HCT116 (cell line): ENCODE measurements around the gene ERBB2. TPM values are rescaled to one million over a fixed set of nuclear protein-coding genes. Genes with fewer than 3 reads are reported as not detected.

Source experiments
- ATAC-seq: fragments of 200-7000 bp; cut with Tn5 transposase; 2 replicates; pipeline ENCODE4 v1.9.1; 2020; ENCODE audit warnings: mild to moderate bottlenecking, moderate library complexity
- BruUV-seq: library from RNA; stranded (reverse); fragments of 400-500 nt; replicated peaks from 2 replicates; lab custom pipeline; 2021; lab: Mats Ljungman, UMichigan
- CTCF ChIA-PET: fragments of 300-600 bp; sonication (Branson Sonifier 250); formaldehyde crosslinking; loops from one replicate; lab custom pipeline; 2021; ENCODE audit warnings: antibody characterized with exemption; lab: Charles Lee
- POLR2A ChIA-PET: fragments of 300-600, 350-600 bp; sonication (Branson Sonifier 250); formaldehyde crosslinking; loops from one replicate; lab custom pipeline; 2021; ENCODE audit warnings: antibody characterized with exemption; lab: Charles Lee
- RAD21 ChIA-PET, 2 experiments: fragments of 300-600 bp; sonication (Branson Sonifier 250); formaldehyde crosslinking; loops; one replicate each; lab custom pipeline; 2023; ENCODE audit warnings: low total read pairs in 2 of 2; ENCODE audit not compliant: uncharacterized antibody in 2 of 2, unreplicated experiment in 2 of 2, low non-redundant PET in 1 of 2; lab: Charles Lee
- DNase-seq: peaks from one replicate; pipeline ENCODE4 v3.0.0-alpha.2; 2010; ENCODE audit warnings: low read depth, low spot score
- H2AFZ ChIP-seq: fragments of 200-600 bp; shearing (Covaris generic), sonication (generic); 2 replicates; pipeline ENCODE4 v1.6.1; 2017; ENCODE audit warnings: low read depth, mixed run types, mixed read lengths, antibody characterized with exemption, low read length; ENCODE audit not compliant: poor library complexity, severe bottlenecking
- H3K27ac ChIP-seq: 2 replicates; pipeline ENCODE4 v1.5.1; 2012; ENCODE audit warnings: low read depth, low read length
- H3K27me3 ChIP-seq: fragments of 200-600 bp; sonication (generic); 2 replicates; pipeline ENCODE4 v1.6.1; 2016; ENCODE audit warnings: mixed run types, low read length, mixed read lengths; ENCODE audit not compliant: insufficient read depth
- H3K36me3 ChIP-seq, 2 experiments: fragments of 200-500 bp in 1 of 2; fragments of 200-600 bp in 1 of 2; sonication (Bioruptor generic) in 1 of 2; sonication (generic) in 1 of 2; 2 replicates each; pipeline versions ENCODE4 v1.5.1 to v1.6.1; 2014 to 2016; ENCODE audit warnings: low read length in 2 of 2, inconsistent platforms in 1 of 2, mixed read lengths in 1 of 2, mixed run types in 1 of 2; ENCODE audit not compliant: insufficient read depth in 2 of 2, control insufficient read depth in 1 of 2
- H3K4me1 ChIP-seq, 2 experiments: fragments of 200-600 bp in 1 of 2; sonication (generic) in 1 of 2; 2 replicates each; pipeline versions ENCODE4 v1.5.1 to v1.6.1; 2012 to 2017; ENCODE audit warnings: low read length in 2 of 2, inconsistent platforms in 1 of 2, mild to moderate bottlenecking in 1 of 2, mixed read lengths in 1 of 2, mixed run types in 1 of 2, moderate library complexity in 1 of 2; ENCODE audit not compliant: insufficient read depth in 2 of 2, control insufficient read depth in 1 of 2
- H3K4me2 ChIP-seq: fragments of 200-600 bp; sonication (generic); 2 replicates; pipeline ENCODE4 v1.6.1; 2017; ENCODE audit warnings: mixed run types, low read length, mixed read lengths
- H3K4me3 ChIP-seq, 2 experiments: fragments of 200-600 bp in 1 of 2; sonication (generic) in 1 of 2; replicated peaks in 1 of 2; 2 replicates each; pipeline ENCODE4 v1.5.1; 2011 to 2016; ENCODE audit warnings: low read length in 2 of 2, control low read depth in 1 of 2, low read depth in 1 of 2, mild to moderate bottlenecking in 1 of 2, mixed read lengths in 1 of 2, mixed run types in 1 of 2
- H3K79me2 ChIP-seq: fragments of 200-600 bp; sonication (generic); 2 replicates; pipeline ENCODE4 v1.6.1; 2017; ENCODE audit warnings: mild to moderate bottlenecking, mixed run types, low read length, moderate library complexity, mixed read lengths; ENCODE audit not compliant: insufficient read depth
- H3K9ac ChIP-seq: fragments of 200-600 bp; sonication (generic); 2 replicates; pipeline ENCODE4 v1.6.1; 2016; ENCODE audit warnings: low read length, mixed read lengths
- H3K9me2 ChIP-seq: fragments of 200-600 bp; sonication (generic), shearing (Covaris generic); 2 replicates; pipeline ENCODE4 v1.6.1; 2017; ENCODE audit warnings: mixed run types, mild to moderate bottlenecking, moderate library complexity; ENCODE audit not compliant: insufficient read depth
- H3K9me3 ChIP-seq, 2 experiments: fragments of 200-500 bp in 1 of 2; fragments of 200-600 bp in 1 of 2; sonication (Bioruptor generic) in 1 of 2; sonication (generic) in 1 of 2; 2 replicates each; pipeline ENCODE4 v1.6.1; 2014 to 2017; ENCODE audit warnings: low read length in 2 of 2, mixed read lengths in 2 of 2, inconsistent platforms in 1 of 2, low read depth in 1 of 2, mild to moderate bottlenecking in 1 of 2, mixed run types in 1 of 2, moderate library complexity in 1 of 2; ENCODE audit not compliant: control insufficient read depth in 1 of 2, insufficient read depth in 1 of 2
- H4K20me1 ChIP-seq: fragments of 200-600 bp; sonication (generic), shearing (Covaris generic); 2 replicates; pipeline ENCODE4 v1.6.1; 2017; ENCODE audit warnings: mixed run types, mild to moderate bottlenecking, moderate library complexity; ENCODE audit not compliant: insufficient read depth
- ELF1 ChIP-seq: IDR thresholded peaks from 2 replicates; pipeline ENCODE4 v1.6.1; 2012; ENCODE audit warnings: low read depth, borderline replicate concordance
- JUND ChIP-seq: IDR thresholded peaks from 2 replicates; pipeline ENCODE4 v1.6.1; 2012
- MAX ChIP-seq: IDR thresholded peaks from 2 replicates; pipeline ENCODE4 v1.6.1; 2012
- REST ChIP-seq: IDR thresholded peaks from 2 replicates; pipeline ENCODE4 v1.6.1; 2012; ENCODE audit warnings: low read depth
- SP1 ChIP-seq: IDR thresholded peaks from 2 replicates; pipeline ENCODE4 v1.6.1; 2012; ENCODE audit warnings: low read depth
- ZFX ChIP-seq: fragments of 450-650 bp; IDR thresholded peaks from 2 replicates; pipeline ENCODE4 v1.6.1; 2017
- intact Hi-C: fragments of 100-400 bp; cut with micrococcal nuclease; formaldehyde crosslinking; loops from 2 replicates; pipeline ENCODE4 v1.10.0; 2022
- total RNA-seq: library from RNA; stranded (reverse); gene quantifications from one replicate; pipeline ENCODE4 v1.2.1, GENCODE V29; 2021; ENCODE audit not compliant: unreplicated experiment

The ERBB2 gene
- total RNA-seq, 1 experiment from 2014 or later = 75.8 TPM

GRCh38 chr17:39677072-39677471, 22.8 kb upstream of the ERBB2 start:
- Histone ChIP-seq H3K27ac (no peak overlapping the region), H3K79me2 (no peaks in the 10 kb centered on the region), H3K4me3 (no peak overlapping the region), H3K9me2 (no peaks in the 10 kb centered on the region), H3K9me3 (no peaks in the 10 kb centered on the region), H4K20me1 (no peaks in the 10 kb centered on the region), H3K27me3 (no peaks in the 10 kb centered on the region), H3K36me3 (no peaks in the 10 kb centered on the region), H3K4me2 (no peak overlapping the region), H2AFZ (no peak overlapping the region), H3K9ac (no peak overlapping the region), H3K4me1 (peaks cover 17 to 19% of the 10 kb centered on the region in 2 experiments; a peak in 2 of 4 replicates)
- DNase-seq (no peak), ATAC-seq (no peak)
- intact Hi-C loops = no loop called here
- TF ChIP-seq ELF1 (no peak), MAX (no peak), SP1 (no peak), REST (no peak), JUND (no peak), ZFX (no peak)
- ChIA-PET RAD21 (no interaction called here), CTCF (no interaction called here), POLR2A (no interaction called here)
- BruUV-seq = no TSS peak
